ENCODE results near the gene TEX52. TPM values are rescaled to one million over a fixed set of nuclear protein-coding genes. Genes with fewer than 3 reads are reported as not detected.
"Not testable (repeated sequence)": the region's sequence is repeated elsewhere in the genome, so short reads cannot be mapped to it uniquely, and the experiment has no call there.

Gene TEX52
- total RNA-seq, 1 donor from 2014 or later: not detected

DNA sequence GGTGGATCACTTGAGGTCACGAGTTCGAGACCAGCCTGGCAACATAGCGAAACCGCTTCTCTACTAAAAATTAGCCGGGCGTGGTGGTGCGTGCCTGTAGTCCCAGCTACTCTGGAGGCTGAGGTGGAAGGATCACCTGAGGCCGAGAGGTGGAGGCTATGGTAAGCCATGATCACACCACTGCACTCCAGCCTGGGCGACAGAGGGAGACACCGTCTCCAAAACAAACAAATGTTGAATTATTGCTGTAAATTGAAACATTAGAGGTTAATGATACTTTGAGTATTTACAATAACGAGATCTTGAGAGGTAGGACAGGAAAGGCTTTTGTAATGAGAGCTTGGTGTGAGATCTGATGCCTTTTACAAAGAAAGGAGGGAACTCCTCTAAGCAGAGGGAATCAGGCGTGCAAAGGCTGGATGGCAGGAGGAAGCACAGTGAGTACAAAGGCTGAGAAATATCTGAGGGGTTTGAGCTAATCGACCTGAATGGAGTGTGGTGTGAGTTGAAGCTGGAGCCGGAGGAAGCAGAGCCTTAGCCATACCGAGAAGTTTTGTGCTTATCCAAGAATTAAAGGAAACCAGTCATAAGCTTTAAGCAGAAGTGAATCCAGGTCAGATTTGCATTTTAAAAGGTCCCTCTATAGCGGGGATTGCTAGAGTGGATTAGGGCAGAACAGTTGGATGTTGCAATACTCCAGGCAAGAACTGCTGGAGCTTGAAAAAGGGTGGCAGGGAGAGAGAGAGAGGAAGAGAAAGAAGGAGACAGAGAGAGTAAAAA is 21.3 kb upstream of the TEX52 start:
- peak overlapping the region; percentile 68 for H3K9ac ChIP-seq
- Mint-ChIP-seq H3K9me3 (no peaks in the 10 kb centered on the region), H3K4me1 (peaks cover 31% of the 10 kb centered on the region), H3K4me3 (peak overlapping the region; percentile 99), H3K36me3 (peaks cover 8% of the 10 kb centered on the region), H3K27ac (peak overlapping the region; percentile 94), H3K27me3 (ENCODE audit: insufficient read depth, low read depth) (no peaks in the 10 kb centered on the region)
- TF ChIP-seq, protein P1, sequence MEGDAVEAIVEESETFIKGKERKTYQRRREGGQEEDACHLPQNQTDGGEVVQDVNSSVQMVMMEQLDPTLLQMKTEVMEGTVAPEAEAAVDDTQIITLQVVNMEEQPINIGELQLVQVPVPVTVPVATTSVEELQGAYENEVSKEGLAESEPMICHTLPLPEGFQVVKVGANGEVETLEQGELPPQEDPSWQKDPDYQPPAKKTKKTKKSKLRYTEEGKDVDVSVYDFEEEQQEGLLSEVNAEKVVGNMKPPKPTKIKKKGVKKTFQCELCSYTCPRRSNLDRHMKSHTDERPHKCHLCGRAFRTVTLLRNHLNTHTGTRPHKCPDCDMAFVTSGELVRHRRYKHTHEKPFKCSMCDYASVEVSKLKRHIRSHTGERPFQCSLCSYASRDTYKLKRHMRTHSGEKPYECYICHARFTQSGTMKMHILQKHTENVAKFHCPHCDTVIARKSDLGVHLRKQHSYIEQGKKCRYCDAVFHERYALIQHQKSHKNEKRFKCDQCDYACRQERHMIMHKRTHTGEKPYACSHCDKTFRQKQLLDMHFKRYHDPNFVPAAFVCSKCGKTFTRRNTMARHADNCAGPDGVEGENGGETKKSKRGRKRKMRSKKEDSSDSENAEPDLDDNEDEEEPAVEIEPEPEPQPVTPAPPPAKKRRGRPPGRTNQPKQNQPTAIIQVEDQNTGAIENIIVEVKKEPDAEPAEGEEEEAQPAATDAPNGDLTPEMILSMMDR (IDR thresholded peaks at IDR 0.05): no peak
- TF ChIP-seq EZH2 (IDR thresholded peaks at IDR 0.05): no peak
- no peak for TF ChIP-seq EZH2phosphoT487 (IDR thresholded peaks at IDR 0.05)
- peaks cover 40% of the 10 kb centered on the region for H3F3A ChIP-seq (ENCODE audit: low read depth)
- H4K20me1 ChIP-seq (ENCODE audit: low read depth): peaks cover 58% of the 10 kb centered on the region
- no peaks in the 10 kb centered on the region for H3K27me3 ChIP-seq
- H3K4me2 ChIP-seq: peak overlapping the region; percentile 89
- DNase-seq (ENCODE audit: low spot score): peak; percentile 78
- peak overlapping the region; percentile 70 for H3K27ac ChIP-seq
- peaks cover 99% of the 10 kb centered on the region for H3K79me2 ChIP-seq (ENCODE audit: low read depth)
- no peaks in the 10 kb centered on the region for H3K36me3 ChIP-seq
- peak overlapping the region; percentile 84 for H3K4me3 ChIP-seq
- peaks cover 26% of the 10 kb centered on the region for H3K4me1 ChIP-seq
- H3K9me3 ChIP-seq (ENCODE audit: low read depth): no peaks in the 10 kb centered on the region
- H2AFZ ChIP-seq (replicated peaks): no peak overlapping the region

DNA sequence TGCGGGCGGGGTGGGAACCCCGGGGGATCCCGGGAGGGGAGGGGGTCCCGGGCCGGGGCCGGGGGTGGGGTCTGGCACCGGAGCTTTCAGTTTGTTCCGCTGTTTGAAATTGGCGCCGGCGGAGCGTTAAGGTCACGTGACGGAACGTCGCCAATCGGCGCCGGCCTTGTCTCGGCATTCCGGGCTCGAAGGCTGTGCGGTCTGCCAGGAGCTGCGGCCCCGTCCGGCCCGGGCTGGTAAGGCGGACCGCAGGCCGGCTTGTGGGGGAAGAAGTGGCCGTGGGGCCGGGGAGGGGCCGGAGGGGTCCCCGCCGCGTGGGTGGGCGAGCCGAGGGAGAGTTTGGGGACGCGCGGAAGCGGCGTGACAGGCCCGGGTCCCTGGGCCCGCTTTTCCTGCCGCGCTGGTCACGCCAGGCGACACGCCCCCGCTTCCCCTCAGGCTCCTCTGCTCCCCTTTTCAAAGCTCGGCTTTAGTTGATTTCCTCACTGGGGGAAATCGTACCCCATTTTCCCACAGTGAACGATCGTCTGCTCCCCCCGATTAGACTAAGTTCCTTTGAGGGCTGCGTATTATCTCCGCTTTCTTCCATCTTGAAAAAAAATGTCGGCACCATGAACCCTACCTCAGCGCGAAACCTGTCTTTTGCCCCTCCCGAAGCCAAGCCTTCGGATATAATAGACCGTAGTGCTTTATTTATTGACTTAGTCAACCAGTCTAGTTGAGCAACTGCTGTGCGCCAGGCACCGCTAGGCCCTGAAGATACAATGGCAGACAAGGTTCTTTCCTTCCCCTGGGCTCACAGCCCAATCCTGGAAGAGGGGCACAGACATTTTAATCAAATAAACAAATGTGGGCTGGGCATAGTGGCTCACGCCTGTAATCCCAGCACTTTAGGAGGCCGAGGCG is 20.5 kb upstream of the TEX52 start, which contains the start of the genes FOXM1 and RHNO1:
FOXM1 (minus strand) TSS at position 128 of the 906 bp plus-strand sequence. CDS start 2,696 bp downstream, outside the sequence.
RHNO1 (plus strand) TSS at position 177 of the 906 bp plus-strand sequence. CDS start 8,144 bp downstream, outside the sequence.
- Histone ChIP-seq H3K9me3 (ENCODE audit: low read depth) (no peaks in the 10 kb centered on the region), H3K27me3 (no peaks in the 10 kb centered on the region), H4K20me1 (ENCODE audit: low read depth) (peaks cover 50% of the 10 kb centered on the region), H3K9ac (peak within 1 kb of the TSS; percentile 68), H3K79me2 (ENCODE audit: low read depth) (peaks cover 99% of the 10 kb centered on the region), H3K4me2 (peak within 1 kb of the TSS; percentile 89), H3K27ac (peak within 1 kb of the TSS; percentile 70), H3K4me1 (peaks cover 26% of the 10 kb centered on the region), H2AFZ (replicated peaks) (peak within 1 kb of the TSS; percentile 80), H3K36me3 (peaks cover 5% of the 10 kb centered on the region), H3K4me3 (peak within 1 kb of the TSS; percentile 84), H3F3A (ENCODE audit: low read depth) (peaks cover 36% of the 10 kb centered on the region)
- Mint-ChIP-seq H3K4me3 (peak within 1 kb of the TSS; percentile 99), H3K36me3 (peaks cover 8% of the 10 kb centered on the region), H3K4me1 (peaks cover 31% of the 10 kb centered on the region), H3K27ac (peak within 1 kb of the TSS; percentile 94), H3K27me3 (ENCODE audit: insufficient read depth, low read depth) (no peaks in the 10 kb centered on the region), H3K9me3 (no peaks in the 10 kb centered on the region)
- peak; percentile 96 for DNase-seq (ENCODE audit: low spot score)
- TF ChIP-seq EZH2phosphoT487 (IDR thresholded peaks at IDR 0.05) (no peak), EZH2 (IDR thresholded peaks at IDR 0.05) (no peak)
- TF ChIP-seq, protein P1 (IDR thresholded peaks at IDR 0.05): peak; percentile 15

- H3K9me3 Mint-ChIP-seq: no peaks in the 10 kb centered on the region
- H3K27ac Mint-ChIP-seq: peak overlapping the region; percentile 1
- Histone ChIP-seq H4K20me1 (ENCODE audit: low read depth) (peaks cover 44% of the 10 kb centered on the region), H3K9me3 (ENCODE audit: low read depth) (no peaks in the 10 kb centered on the region), H3K36me3 (peaks cover 10% of the 10 kb centered on the region), H3K79me2 (ENCODE audit: low read depth) (peaks cover 98% of the 10 kb centered on the region), H3K4me2 (peak overlapping the region; percentile 89), H3F3A (ENCODE audit: low read depth) (peaks cover 28% of the 10 kb centered on the region), H3K27ac (peak overlapping the region; percentile 2), H3K4me1 (peaks cover 26% of the 10 kb centered on the region), H3K27me3 (no peaks in the 10 kb centered on the region), H3K9ac (peak overlapping the region; percentile 42), H2AFZ (replicated peaks) (peak overlapping the region; percentile 80), H3K4me3 (peak overlapping the region; percentile 84)
- H3K27me3 Mint-ChIP-seq (ENCODE audit: insufficient read depth, low read depth): no peaks in the 10 kb centered on the region
- TF ChIP-seq, protein P1 (IDR thresholded peaks at IDR 0.05): no peak
- TF ChIP-seq EZH2 (IDR thresholded peaks at IDR 0.05): no peak
- no peak for TF ChIP-seq EZH2phosphoT487 (IDR thresholded peaks at IDR 0.05)
- H3K4me3 Mint-ChIP-seq: peak overlapping the region; percentile 84
- H3K4me1 Mint-ChIP-seq: peaks cover 31% of the 10 kb centered on the region
- H3K36me3 Mint-ChIP-seq: peaks cover 9% of the 10 kb centered on the region
- no peak for DNase-seq (ENCODE audit: low spot score)
Measured at GRCh38 chr12:2876431-2877046, 19.7 kb upstream of the TEX52 start.

- not testable (repeated sequence) for H2AFZ ChIP-seq (replicated peaks); H3K27me3 ChIP-seq; DNase-seq (ENCODE audit: low spot score); H3F3A ChIP-seq (ENCODE audit: low read depth); H3K36me3 ChIP-seq; H3K9me3 ChIP-seq (ENCODE audit: low read depth); H3K4me1 ChIP-seq; H3K4me2 ChIP-seq; H3K4me3 Mint-ChIP-seq; H3K27me3 Mint-ChIP-seq (ENCODE audit: insufficient read depth, low read depth); H3K9me3 Mint-ChIP-seq; H3K27ac ChIP-seq; H3K9ac ChIP-seq; H3K4me3 ChIP-seq; H3K4me1 Mint-ChIP-seq; H3K27ac Mint-ChIP-seq; H4K20me1 ChIP-seq (ENCODE audit: low read depth)
- H3K36me3 Mint-ChIP-seq: peaks cover 36% of the 10 kb centered on the region
- H3K79me2 ChIP-seq (ENCODE audit: low read depth): peaks cover 28% of the 10 kb centered on the region
Measured at GRCh38 chr12:2868986-2869632, 12.3 kb upstream of the TEX52 start.
